SK-N-MC (cell line): ENCODE measurements around the gene SMIM10L2A.

Source experiments
- EZH2 ChIP-seq: fragments of 200-600 bp; sonication (generic); IDR thresholded peaks from one replicate; pipeline ENCODE4 v1.6.1; 2017; ENCODE audit warnings: antibody characterized with exemption
- FOXP2 ChIP-seq: optimal IDR thresholded peaks from 2 replicates; pipeline ENCODE3; 2011; ENCODE audit warnings: mild to moderate bottlenecking, moderate library complexity; ENCODE audit not compliant: insufficient read depth; ENCODE audit errors: extremely low read length, control extremely low read depth
- POLR2AphosphoS5 ChIP-seq: IDR thresholded peaks from 2 replicates; pipeline ENCODE4 v1.6.1; 2012; ENCODE audit warnings: mild to moderate bottlenecking, low read depth, low read length, borderline replicate concordance

- no peak for TF ChIP-seq EZH2
- TF ChIP-seq POLR2AphosphoS5 = no peak
- no peak for TF ChIP-seq FOXP2
Observed at GRCh38 chrX:135454816-135455215, 33.1 kb downstream of the SMIM10L2A start.
